Mesendoderm (in vitro differentiated cells): Measurements from ENCODE around the gene RBM12.

Experiments used
- DNase-seq: peaks from one replicate; pipeline ENCODE4 v3.0.0; 2013
- H2AK5ac ChIP-seq: 2 replicates; pipeline ENCODE4 v1.6.1; 2013; ENCODE audit warnings: low read length, inconsistent platforms
- H2BK120ac ChIP-seq: 2 replicates; pipeline ENCODE4 v1.6.1; 2013; ENCODE audit warnings: low read depth, mild to moderate bottlenecking, low read length, moderate library complexity, mixed read lengths
- H2BK15ac ChIP-seq: replicated peaks from 2 replicates; pipeline ENCODE4 v1.6.1; 2013; ENCODE audit warnings: low read depth, mild to moderate bottlenecking, moderate library complexity
- H2BK5ac ChIP-seq: 2 replicates; pipeline ENCODE4 v1.6.1; 2013; ENCODE audit warnings: low read length, inconsistent platforms
- H3K18ac ChIP-seq: 2 replicates; pipeline ENCODE4 v1.6.1; 2013; ENCODE audit warnings: mild to moderate bottlenecking, low read length, mixed read lengths
- H3K23ac ChIP-seq: one replicate; pipeline ENCODE4 v1.6.1; 2013; ENCODE audit warnings: low read length
- H3K27ac ChIP-seq: 2 replicates; pipeline ENCODE4 v1.5.1; 2013; ENCODE audit warnings: low read depth, mild to moderate bottlenecking, inconsistent platforms, low read length, moderate library complexity
- H3K27me3 ChIP-seq: 2 replicates; pipeline ENCODE4 v1.6.1; 2013; ENCODE audit warnings: low read length, control low read depth, mild to moderate bottlenecking, inconsistent platforms; ENCODE audit not compliant: insufficient read depth, poor library complexity
- H3K36me3 ChIP-seq: 2 replicates; pipeline ENCODE4 v1.6.1; 2013; ENCODE audit warnings: low read length, inconsistent platforms; ENCODE audit not compliant: control insufficient read depth, insufficient read depth
- H3K4ac ChIP-seq: one replicate; pipeline ENCODE4 v1.6.1; 2013; ENCODE audit warnings: low read depth, mild to moderate bottlenecking, low read length, moderate library complexity
- H3K4me1 ChIP-seq: 2 replicates; pipeline ENCODE4 v1.6.1; 2013; ENCODE audit warnings: low read depth, low read length, inconsistent platforms; ENCODE audit not compliant: control insufficient read depth
- H3K4me2 ChIP-seq: 2 replicates; pipeline ENCODE4 v1.6.1; 2013; ENCODE audit warnings: low read length
- H3K4me3 ChIP-seq: 2 replicates; pipeline ENCODE4 v1.5.1; 2013; ENCODE audit warnings: mild to moderate bottlenecking, low read length
- H3K56ac ChIP-seq: one replicate; pipeline ENCODE4 v1.6.1; 2013; ENCODE audit warnings: low read length
- H3K79me1 ChIP-seq: 2 replicates; pipeline ENCODE4 v1.6.1; 2013; ENCODE audit warnings: low read length, inconsistent platforms
- H3K79me2 ChIP-seq: 2 replicates; pipeline ENCODE4 v1.6.1; 2013; ENCODE audit warnings: mild to moderate bottlenecking, low read length; ENCODE audit not compliant: control insufficient read depth, insufficient read depth
- H3K9ac ChIP-seq: 2 replicates; pipeline ENCODE4 v1.6.1; 2013; ENCODE audit warnings: low read length, inconsistent platforms
- H4K5ac ChIP-seq: one replicate; pipeline ENCODE4 v1.6.1; 2013; ENCODE audit warnings: low read length
- H4K8ac ChIP-seq: one replicate; pipeline ENCODE4 v1.6.1; 2013; ENCODE audit warnings: low read depth, mild to moderate bottlenecking, control low read depth, low read length, moderate library complexity
- WGBS: extraction: QIAGEN DNeasy Blood & Tissue Kit; methylation state at CpG from one replicate; pipeline ENCODE4 v1.1.7; 2013; ENCODE audit warnings: low lambda C conversion rate, missing lambda C conversion rate; ENCODE audit not compliant: insufficient coverage; ENCODE audit errors: extremely low coverage; 5-methylcytosine and 5-hydroxymethylcytosine counted together

The RBM12 gene

GRCh38 chr20:35616465-35617396 is 48.0 kb downstream of the RBM12 start:
- H2BK5ac ChIP-seq: no peak overlapping the region

GRCh38 chr20:35615667-35616464 is 48.8 kb downstream of the RBM12 start, which contains the start of gene SPAG4:
Gene SPAG4 (plus strand): TSS chr20:35615829. CDS start chr20:35616004, 175 bp downstream.
- WGBS: no CpG with 5 or more reads among the region's 68 CpGs
- Histone ChIP-seq H2AK5ac (no peak within 1 kb of the TSS), H3K4me2 (peak within 1 kb of the TSS; percentile 9), H4K8ac (no peak within 1 kb of the TSS), H3K9ac (peak within 1 kb of the TSS; percentile 62), H3K36me3 (no peaks in the 10 kb centered on the region), H4K5ac (no peak within 1 kb of the TSS), H3K4ac (no peak within 1 kb of the TSS), H3K4me3 (no peak within 1 kb of the TSS), H3K27me3 (no peaks in the 10 kb centered on the region), H3K56ac (peak within 1 kb of the TSS; percentile 77), H2BK15ac (no peak within 1 kb of the TSS), H3K79me1 (no peaks in the 10 kb centered on the region), H3K23ac (no peak within 1 kb of the TSS), H3K27ac (peak within 1 kb of the TSS; percentile 26), H2BK5ac (peak within 1 kb of the TSS; percentile 8), H3K18ac (peak within 1 kb of the TSS; percentile 6), H3K4me1 (peaks cover 5% of the 10 kb centered on the region), H2BK120ac (no peak within 1 kb of the TSS), H3K79me2 (no peaks in the 10 kb centered on the region)
- peak; percentile 100 for DNase-seq

More at GRCh38 chr20:35616465-35617396, 48.0 kb downstream of the RBM12 start:
- Histone ChIP-seq H3K79me1 (no peaks in the 10 kb centered on the region), H2BK120ac (no peak overlapping the region), H3K27ac (no peak overlapping the region), H3K18ac (peak overlapping the region; percentile 2), H3K36me3 (peaks cover 3% of the 10 kb centered on the region), H3K4me2 (peak overlapping the region; percentile 35), H3K4me3 (no peak overlapping the region), H3K27me3 (no peaks in the 10 kb centered on the region), H3K23ac (no peak overlapping the region), H3K4ac (no peak overlapping the region), H2BK15ac (no peak overlapping the region), H4K5ac (no peak overlapping the region), H3K79me2 (no peaks in the 10 kb centered on the region), H4K8ac (no peak overlapping the region), H2AK5ac (no peak overlapping the region), H3K9ac (peak overlapping the region; percentile 45), H3K56ac (peak overlapping the region; percentile 77), H3K4me1 (peaks cover 5% of the 10 kb centered on the region)
- WGBS: no CpG with 5 or more reads among the region's 57 CpGs
- DNase-seq: peak; percentile 86

GRCh38 chr20:35611482-35611881 is 53.2 kb downstream of the RBM12 start:
- Histone ChIP-seq H4K5ac (no peak overlapping the region), H2AK5ac (no peak overlapping the region), H3K79me1 (no peaks in the 10 kb centered on the region), H3K18ac (no peak overlapping the region), H2BK5ac (no peak overlapping the region), H3K4me1 (no peaks in the 10 kb centered on the region), H3K27ac (no peak overlapping the region), H3K56ac (no peak overlapping the region), H2BK15ac (no peak overlapping the region), H3K4me3 (no peak overlapping the region), H3K23ac (no peak overlapping the region), H3K36me3 (no peaks in the 10 kb centered on the region), H3K79me2 (no peaks in the 10 kb centered on the region), H3K9ac (no peak overlapping the region), H4K8ac (no peak overlapping the region), H3K4ac (no peak overlapping the region), H3K4me2 (no peak overlapping the region), H2BK120ac (no peak overlapping the region), H3K27me3 (no peaks in the 10 kb centered on the region)
- no peak for DNase-seq
- no CpG with 5 or more reads among the region's 2 CpGs for WGBS

GRCh38 chr20:35610833-35611427 is 53.8 kb downstream of the RBM12 start:
- H3K4me2 ChIP-seq: no peak overlapping the region
- H3K36me3 ChIP-seq: no peaks in the 10 kb centered on the region
- H3K56ac ChIP-seq: no peak overlapping the region
- no peak overlapping the region for H4K5ac ChIP-seq
- H3K79me1 ChIP-seq: no peaks in the 10 kb centered on the region
- no peak overlapping the region for H2BK15ac ChIP-seq
- no peak overlapping the region for H3K23ac ChIP-seq
- no peak overlapping the region for H2BK5ac ChIP-seq
- H3K4me3 ChIP-seq: no peak overlapping the region
- H3K27me3 ChIP-seq: no peaks in the 10 kb centered on the region
- H3K4ac ChIP-seq: no peak overlapping the region
- no CpG with 5 or more reads among the region's 9 CpGs for WGBS
- DNase-seq: no peak
- no peaks in the 10 kb centered on the region for H3K79me2 ChIP-seq
- no peaks in the 10 kb centered on the region for H3K4me1 ChIP-seq
- no peak overlapping the region for H4K8ac ChIP-seq
- no peak overlapping the region for H2BK120ac ChIP-seq
- H3K9ac ChIP-seq: no peak overlapping the region
- no peak overlapping the region for H2AK5ac ChIP-seq
- no peak overlapping the region for H3K18ac ChIP-seq
- no peak overlapping the region for H3K27ac ChIP-seq

GRCh38 chr20:35607003-35607735 is 57.5 kb downstream of the RBM12 start:
- Histone ChIP-seq H3K18ac (no peak overlapping the region), H4K8ac (no peak overlapping the region), H2BK5ac (no peak overlapping the region), H3K79me1 (no peaks in the 10 kb centered on the region), H3K4me2 (no peak overlapping the region), H2BK15ac (no peak overlapping the region), H3K4ac (no peak overlapping the region), H3K79me2 (no peaks in the 10 kb centered on the region), H3K4me1 (no peaks in the 10 kb centered on the region), H2BK120ac (no peak overlapping the region), H3K23ac (no peak overlapping the region), H3K4me3 (no peak overlapping the region), H4K5ac (no peak overlapping the region), H3K27ac (no peak overlapping the region), H2AK5ac (no peak overlapping the region), H3K56ac (no peak overlapping the region), H3K27me3 (no peaks in the 10 kb centered on the region), H3K9ac (no peak overlapping the region), H3K36me3 (no peaks in the 10 kb centered on the region)
- WGBS: no CpG with 5 or more reads among the region's 14 CpGs
- DNase-seq: no peak
